ENCODE data around the gene ANKRD53.
A peak's percentile ranks its signal among the peaks of the same experiment; 100 is the strongest.

ANKRD53 gene

DNA sequence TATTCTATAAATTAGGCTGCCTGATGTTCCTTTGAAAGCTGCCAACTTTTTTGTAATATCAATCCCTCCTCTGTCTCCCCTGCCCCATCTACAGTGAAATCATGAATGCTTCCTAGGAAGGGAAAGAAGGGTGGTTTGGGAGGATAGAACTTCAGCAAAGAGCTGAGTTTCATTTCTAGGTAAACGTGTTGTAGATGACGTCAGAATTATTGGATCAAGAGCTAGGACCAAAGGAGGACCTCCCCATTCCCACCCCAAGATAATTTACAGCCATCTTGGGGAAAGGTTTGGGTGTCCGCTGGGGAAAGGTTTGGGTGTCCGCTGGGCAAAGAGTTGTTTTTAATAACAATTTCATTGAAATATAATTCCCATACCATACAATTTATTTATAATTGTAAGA is 11.2 kb upstream of the ANKRD53 start:
- no peak for DNase-seq

DNA sequence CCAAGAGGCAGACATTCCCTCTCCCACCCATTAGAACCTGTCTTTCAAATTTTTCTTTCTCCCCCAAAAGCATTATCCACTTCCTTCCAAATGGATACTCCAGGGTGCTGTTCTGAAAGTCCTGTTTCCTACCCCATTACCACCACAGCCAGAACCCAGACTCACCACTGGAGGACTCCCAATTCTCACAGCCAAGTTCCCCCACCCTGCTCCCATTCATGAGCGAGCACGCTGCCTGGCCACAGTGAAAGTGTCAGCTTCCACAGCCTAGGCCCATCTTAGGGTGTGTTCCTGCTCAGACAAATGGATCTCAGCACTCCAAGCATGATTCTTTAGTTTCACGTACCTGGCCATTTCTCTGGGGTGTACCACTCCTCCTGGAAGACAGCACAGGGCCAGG is 3.8 kb upstream of the ANKRD53 start:
- DNase-seq = no peak

DNA sequence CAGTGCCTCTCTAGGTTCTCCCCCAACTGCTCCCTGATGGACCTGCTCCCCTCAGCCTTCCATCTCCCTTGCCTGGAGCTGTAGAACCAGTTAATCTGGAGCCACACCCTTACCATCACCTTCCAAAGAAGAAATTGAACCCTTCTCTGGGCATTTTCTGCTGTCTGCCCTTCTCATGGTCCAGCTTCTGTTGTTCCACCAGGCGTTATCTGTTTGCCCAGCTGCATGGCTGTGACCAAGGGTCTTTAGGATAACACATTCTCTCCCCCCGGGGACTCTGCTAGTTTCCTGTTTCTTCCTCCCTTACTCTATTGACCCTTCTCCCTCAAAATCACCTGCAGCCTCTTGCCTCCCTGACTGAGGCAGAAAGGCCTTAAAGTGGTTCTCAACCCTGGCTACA is 3.2 kb upstream of the ANKRD53 start:
- DNase-seq = no peak

DNA sequence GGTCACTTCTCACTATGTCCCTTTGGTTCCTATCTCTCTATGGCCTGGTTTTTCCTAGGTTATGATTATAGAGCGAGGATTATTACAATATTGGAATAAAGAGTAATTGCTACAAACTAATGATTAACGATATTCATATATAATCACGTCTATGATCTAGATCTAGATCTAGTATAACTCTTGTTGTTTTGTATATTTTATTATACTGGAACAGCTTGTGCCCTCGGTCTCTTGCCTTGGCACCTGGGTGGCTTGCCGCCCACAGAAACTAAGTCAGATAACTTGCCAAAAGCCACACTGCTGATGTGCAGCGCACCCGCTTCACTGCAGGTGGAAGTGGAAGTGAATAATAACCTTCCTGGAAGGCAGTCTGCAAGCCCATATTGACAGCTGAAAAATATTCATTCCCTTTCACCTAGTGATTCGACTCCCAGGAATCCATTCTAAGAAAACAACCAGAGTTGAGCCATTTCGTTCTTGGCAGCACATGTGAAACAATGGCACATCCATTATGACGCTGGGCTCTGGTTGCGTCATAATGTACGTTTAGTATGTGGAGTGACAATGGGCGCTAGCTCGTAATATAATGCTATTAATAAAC is 725 bp upstream of the ANKRD53 start:
- peak; percentile 58 for DNase-seq

DNA sequence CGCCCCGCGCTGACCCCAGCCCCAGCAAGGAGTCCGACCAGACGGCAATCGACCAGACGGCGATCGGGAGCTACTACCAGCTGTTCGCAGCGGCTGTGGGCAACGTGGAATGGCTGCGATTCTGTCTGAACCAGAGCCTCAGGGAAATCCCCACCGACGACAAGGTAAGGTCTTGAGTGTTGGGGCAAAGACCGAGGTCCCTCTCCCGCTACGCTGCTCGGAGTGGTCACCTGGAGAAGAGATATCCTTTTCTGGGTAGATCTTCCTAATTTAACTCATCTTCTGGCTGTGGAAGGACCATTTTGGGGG is 704 bp downstream of the ANKRD53 start:
- DNase-seq = no peak

DNA sequence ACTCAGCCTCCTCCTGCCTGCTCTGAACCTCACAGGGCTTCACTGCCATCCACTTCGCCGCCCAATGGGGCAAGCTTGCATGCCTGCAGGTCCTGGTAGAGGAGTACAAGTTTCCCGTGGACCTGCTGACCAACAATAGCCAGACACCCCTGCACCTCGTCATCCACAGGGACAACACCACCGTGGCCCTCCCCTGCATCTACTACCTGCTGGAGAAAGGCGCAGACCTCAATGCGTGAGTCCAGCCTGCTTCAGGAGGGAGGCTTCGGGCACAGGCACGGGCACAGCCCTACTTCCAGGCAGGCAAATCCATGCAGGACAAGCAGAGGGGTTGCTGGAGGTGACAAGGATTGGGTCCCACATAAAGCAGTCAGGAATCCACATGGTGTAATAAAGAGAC is 1.2 kb downstream of the ANKRD53 start:
- DNase-seq = no peak

DNA sequence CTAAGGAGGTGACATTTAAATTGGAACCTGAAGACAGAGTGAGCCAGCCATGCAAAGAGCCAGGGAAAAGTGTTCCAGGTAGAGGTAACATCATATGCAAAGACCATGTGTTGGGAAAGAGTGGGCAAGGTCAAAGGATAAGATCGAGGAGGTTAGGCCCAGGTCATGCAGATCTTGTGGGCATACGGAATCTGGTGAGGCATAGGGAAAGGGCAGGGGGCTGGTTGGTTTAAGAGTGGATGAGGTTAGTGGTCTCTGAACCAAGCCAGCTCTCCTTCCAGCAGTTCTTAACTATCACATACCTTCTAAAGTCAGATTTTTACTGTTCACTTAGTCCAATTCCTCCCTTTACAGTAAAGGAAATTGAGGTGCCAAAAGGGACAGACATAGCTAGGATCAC is 3.0 kb downstream of the ANKRD53 start:
- no peak for DNase-seq

DNA sequence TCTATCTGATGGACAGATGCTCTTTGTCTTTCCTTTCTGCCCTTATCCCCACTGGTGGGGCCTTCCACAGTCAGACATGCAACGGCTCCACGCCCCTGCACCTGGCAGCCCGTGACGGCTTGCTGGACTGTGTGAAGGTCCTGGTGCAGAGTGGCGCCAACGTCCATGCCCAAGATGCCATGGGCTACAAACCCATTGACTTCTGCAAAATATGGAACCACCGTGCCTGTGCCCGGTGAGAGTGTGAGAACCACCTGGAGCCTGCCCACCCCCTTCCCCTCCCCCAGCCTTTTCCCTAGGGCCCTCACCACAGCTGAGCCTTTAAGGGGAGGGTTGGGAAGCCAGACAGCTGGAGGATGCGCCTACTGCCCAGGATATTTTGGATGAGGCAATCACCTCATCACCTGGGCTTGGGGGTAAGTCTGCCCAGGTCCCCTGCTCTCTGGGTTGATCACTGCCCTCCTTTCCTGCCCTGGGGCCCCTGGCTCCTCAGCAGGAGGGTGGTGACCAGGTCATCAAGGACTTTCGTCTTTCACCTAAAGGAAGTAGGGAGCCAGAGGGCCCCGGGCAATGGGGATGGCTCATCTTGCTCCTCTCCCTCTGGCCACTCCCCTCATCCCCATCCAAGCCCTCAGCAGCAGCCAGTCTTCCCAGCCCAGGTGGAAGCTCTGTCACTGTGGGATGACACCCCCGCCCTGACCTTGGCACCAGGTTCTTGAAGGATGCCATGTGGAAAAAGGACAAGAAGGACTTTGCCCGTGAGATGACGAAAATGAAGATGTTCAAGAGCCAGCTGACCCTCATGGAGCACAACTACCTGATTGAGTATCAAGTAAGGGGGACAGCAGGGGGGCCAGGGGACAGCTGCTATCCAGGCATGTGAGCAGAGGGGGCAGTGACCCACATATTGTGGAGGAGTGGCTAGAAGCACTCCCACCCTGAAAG is 3.7 kb downstream of the ANKRD53 start:
- DNase-seq = no peak

DNA sequence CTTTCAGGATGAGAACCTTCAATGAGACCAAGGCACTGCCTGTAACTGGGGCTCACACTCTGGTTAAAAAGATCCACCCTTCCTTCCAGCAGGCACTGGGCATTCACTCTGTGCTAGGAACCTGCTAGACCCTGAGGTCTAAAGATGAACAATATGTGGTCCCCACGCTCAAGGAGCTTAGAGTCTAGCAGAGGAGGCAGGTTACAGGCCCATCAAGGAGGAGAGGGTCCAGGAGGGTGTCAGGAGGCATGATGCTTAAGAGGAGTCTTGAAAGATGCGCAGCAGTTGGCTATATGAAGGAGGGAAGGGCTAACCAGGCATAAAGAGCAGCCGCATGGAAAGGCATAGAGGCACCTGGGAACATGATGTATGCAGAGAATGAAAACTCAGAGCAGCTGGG is 4.5 kb downstream of the ANKRD53 start:
- DNase-seq = no peak

DNA sequence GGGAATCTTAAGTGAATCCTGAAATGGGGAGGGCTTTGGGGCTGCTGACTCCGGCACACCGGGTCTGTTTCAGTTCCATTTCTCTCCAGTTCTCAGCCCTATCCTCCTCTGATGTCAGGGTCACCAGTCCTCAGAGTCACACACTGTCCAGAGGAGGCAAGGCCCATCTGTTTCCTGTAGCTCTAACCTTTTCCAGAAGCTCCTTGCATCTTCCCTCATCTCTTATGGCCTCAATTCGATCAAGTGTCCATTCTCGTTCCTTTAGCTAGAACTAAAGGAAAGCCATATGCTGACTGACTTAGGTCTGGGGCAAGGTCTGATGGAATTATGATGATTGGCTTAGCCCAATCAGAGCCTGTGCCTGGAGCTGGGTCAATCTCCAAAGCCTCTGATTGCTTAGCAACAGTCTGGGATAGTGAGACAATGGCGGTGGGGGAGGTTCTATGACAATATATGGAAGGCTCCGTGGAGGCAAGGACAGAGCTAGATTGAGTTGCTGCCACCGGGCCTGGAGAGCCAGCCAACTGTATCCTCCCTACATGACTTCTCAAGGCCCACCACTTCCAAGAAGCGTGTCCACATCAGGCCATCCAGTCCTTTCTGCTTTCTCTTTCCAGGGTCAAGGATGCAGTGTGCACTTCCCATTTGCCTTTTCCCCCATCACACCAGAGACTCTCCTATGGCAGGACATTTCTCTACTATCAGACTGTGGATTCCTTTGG is 5.2 kb downstream of the ANKRD53 start:
- no peak for DNase-seq

DNA sequence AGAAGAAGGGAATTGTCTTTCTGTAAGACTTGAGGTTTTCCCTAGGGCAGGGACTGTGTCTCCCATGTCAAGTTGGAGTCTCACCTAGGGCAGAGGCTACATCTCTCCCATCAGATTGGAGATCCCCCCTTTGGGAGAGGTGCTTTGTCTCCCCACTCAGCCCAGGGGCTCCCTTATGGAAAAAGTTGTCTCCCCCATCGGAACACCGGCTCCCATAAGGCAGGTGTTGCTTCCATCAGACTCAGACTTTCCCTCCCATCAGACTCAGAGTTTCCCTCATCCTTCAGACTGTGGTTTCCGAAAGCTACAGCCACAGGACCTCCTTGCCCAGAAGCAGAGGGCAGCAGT is 5.8 kb downstream of the ANKRD53 start:
- DNase-seq = no peak

DNA sequence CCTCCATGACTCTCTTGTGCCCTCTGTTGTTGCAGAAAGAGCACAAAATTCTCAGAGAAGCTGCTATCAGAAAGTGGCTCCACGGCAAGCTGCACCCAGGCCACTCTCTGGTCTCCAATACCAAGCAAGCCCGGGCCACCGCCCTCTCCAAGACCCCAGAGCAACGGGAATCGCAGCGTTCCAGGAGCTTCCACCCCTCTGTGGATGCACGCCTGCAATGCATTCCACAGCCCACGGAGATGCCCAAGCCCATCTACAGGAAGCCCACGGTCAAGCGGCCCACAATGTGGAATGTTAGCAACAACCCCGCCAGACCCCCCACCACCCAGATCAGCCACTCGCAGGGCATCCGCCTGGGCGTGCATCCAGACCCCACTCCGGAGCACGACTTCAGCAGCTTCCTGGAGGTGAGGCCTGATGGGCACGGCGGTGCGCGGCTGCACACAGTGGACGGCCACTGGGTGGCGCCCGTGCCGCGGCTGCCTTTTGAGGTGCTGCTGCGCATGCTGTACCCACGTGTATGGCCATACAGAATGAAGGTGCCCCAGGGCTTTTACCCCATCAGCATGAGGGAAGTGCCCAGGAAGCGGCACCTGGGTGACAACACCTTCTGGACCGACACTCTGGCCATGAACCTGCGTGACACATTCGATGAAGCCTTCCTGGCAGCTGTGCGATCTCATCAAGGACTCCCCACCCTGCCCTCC is 6.3 kb downstream of the ANKRD53 start:
- DNase-seq = no peak

DNA sequence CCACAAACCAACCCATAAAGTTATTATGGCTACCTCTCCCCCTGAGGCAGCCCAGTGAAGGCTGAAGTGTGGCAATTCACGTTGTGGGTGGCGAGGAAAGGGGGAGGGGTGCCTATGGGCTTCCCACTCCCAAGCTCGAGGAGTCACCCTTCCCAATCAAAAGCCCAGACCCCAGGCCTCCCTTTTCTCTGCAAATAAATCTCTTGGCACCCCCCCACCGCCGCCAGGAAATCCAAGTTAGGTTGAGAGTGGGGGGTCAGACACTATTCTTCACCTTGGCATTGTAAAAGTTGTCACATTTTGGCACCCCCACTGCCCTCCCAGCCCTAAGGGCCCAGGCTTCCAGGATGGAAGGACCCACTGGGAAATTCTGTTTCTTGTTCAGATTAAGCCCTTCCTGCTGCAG is 6.9 kb downstream of the ANKRD53 start:
- DNase-seq = no peak

DNA sequence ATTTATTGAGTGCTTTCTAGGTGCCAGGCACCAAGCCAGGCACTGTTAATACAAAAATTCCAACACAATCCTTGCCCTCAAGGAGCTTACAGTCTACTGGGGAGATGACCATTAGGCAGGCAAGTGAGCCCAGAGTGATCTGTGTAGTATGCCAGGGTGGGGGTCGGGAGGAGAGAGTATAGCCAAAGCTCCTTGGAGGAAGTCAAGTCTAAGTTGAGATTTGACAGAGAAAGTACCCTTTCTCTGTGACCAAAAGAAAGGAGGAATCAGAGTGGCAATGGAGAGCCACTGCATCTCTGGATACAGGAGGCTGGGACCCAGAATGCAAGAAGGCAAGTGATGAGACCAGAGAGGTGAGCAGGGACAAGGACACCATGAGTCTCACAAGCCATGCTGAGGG is 7.5 kb downstream of the ANKRD53 start:
- no peak for DNase-seq

DNA sequence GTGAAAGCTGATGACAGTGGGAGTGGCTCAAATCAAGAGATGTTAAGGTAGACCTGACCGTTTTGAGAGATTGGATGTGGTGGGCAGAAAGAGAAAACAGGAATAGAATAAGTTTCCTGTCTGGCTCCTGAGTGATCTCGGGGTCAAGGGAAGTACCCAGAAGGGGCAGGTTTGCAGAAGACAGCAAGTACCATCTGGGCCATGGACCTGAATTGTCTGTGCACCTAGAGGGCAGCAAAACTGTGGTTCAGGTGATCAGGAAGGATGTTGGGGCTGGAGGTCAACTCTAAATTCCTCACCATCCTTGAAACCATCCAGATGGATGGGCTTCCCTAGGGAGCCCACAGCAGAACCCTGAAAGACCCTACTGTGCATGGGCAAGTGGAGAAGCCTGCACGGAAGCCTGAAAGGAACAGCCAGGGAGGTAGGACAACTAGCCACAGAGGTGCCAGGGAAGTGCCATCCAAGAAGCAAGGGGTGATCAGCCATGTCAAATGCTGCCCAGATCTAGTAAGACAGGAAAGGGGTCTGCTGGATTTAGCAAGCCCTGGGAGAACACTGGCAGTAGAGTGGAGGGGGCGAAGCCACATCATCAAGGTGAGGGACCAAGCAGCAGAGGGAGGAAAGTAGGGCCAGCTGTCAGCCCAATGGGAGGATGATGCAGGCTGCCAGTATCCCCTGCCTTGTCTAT is 8.2 kb downstream of the ANKRD53 start:
- no peak for DNase-seq

DNA sequence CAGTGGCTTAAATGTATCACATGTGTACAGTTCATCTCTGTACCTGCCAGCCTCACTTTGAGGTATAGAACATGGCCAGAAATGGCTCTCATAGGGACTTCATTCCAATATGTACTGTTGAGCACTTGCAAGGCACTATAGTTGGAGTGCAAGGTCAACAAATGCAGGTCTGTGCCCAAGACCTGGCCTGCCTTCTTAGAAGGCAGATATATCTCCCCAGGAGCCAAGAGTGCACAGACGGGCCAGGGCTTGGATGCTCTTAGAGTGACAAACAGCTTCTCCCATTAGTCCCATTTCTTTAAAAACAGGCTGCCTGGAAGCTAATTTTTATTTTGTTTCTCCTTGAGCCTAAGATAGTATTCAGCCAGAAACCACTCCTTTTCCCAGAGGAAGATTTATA is 9.0 kb downstream of the ANKRD53 start:
- DNase-seq = no peak

DNA sequence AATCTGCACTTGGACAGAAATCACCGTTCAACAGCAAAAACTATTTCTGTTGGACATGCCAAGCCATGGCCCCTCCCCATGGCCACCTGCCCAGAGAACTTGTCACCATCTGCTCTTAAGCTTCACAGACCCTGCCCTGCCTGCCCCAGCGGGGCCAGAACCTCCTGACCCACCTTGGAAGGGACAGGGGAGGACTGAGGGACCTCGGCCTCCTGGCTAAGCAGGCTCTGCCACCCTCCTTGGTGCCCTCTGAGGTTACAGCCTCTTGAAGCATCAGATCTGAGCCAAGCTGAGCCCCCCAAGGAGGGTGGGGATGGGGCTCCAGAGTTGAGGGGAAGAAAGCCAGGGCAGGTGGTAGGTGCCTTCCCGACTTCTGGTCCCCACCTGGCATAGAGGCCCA is 9.7 kb downstream of the ANKRD53 start:
- DNase-seq = no peak

DNA sequence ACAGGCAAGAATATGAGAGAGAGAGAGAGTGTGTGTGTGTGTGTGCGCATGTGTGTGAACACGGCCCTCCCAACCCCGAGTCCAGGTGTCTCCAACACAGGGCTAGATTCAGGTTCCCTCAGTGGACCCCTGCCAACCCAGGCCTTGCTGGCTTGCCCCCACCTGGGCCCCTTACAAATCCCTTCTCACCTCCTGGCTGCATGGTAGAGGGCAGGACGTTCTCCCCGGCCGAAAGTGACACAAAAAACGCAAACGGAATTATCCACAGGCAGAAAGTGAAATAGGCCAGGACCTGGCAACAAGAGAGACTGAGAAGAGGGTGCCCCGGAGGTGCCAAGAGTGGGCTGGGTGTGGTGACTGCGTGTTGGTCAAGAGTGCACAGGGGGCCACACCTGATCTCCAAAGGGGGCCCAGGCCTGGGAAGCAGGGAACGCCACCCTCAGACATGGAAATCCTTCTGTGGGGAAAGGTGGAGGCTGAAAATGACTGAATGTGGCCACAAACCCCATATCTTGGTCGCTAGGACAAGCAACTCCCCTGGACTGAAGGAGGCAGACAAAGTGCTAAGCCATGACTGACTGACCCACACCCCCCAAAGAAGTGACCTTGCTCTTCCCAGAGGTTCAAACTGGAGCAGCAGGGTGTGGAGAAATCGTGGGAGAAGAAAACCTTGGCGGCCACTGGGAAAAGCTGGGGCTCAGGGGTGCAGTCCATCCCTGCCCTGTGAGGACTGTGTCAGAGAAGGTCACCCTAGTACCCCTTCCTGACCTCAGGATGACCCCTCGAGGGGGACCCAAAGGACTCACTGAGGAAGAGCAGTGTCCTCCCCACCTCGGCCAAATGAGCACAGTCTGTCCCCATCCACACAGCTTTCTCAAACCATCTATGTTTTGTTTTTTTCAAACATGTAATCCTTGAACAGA is 10.6 kb downstream of the ANKRD53 start:
- no peak for DNase-seq

DNA sequence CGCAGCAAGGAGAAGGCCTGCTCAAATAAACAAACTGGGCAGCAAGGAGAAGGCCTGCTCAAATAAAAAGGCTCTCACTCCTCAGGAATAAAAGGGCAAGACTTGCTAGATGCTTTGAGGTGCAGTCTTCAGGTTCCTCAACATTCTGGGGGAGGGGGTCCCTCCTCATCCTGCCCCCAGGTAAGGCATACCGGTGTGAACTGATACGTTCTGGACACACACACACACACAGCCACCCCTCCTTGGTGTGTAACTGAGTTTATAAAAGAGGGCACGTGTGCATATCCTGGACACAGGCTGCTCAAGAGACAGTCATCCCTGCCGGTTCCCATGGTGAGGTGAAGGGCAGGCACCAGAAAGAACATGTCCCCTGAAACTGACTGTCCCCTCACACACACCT is 11.8 kb downstream of the ANKRD53 start:
- no peak for DNase-seq

DNA sequence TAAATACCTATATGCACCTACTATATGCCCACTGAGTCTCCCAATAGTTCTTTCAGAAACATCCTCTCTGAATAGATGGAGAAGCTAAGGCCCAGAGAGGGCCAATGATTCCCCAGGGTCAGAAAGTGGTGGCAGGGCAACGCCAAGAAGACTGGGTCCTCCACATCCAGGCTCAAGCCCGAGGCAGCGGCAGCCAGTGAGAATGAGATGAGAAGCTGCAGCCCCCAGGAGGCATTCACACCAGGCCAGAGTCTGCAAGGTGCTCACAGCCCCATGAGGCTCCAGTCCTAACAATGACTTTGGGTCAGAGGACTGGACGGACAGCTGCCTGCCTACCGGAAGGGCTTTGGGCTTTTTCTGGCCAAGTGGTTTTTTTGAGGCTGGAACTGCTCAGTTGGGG is 12.7 kb downstream of the ANKRD53 start:
- no peak for DNase-seq

DNA sequence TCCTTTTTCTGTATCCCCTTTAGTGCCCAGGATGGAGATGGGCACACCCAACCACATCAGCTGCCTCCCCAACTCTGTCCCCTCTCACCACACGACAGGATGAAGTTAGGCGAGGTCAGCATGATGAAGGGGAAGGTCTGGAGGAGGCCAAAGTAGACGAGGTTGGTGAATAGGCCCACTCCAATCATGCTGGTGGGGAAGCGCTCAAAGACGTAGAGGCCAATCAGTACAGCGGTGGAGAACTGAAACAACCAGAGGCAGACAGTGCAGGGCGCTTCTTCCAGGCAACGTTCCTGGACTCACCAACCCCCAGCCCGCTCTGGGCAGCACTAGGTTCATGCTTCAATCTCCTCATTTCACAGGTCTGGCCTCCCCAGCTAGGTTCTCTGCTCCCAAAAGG is 13.3 kb downstream of the ANKRD53 start:
- no peak for DNase-seq
